ENCODE measurements around the gene ZNF512. TPM values are rescaled to one million over a fixed set of nuclear protein-coding genes. Genes with fewer than 3 reads are reported as not detected.
"Not testable (repeated sequence)": the region's sequence is repeated elsewhere in the genome, so short reads cannot be mapped to it uniquely, and the experiment has no call there.

Gene ZNF512
- total RNA-seq, 1 experiment from 2014 or later: not detected

- no peak overlapping the region for H3K27ac ChIP-seq (ENCODE audit: low read length)
- H3K4me2 ChIP-seq (ENCODE audit: low read length): no peak overlapping the region
- DNase-seq (no peak), ATAC-seq (no peak)
- BruUV-seq (replicated peaks): no TSS peak
- H3K27me3 ChIP-seq (ENCODE audit: low read length): no peaks in the 10 kb centered on the region
- H3K4me1 ChIP-seq (ENCODE audit: insufficient read depth, low read length): peaks cover 34% of the 10 kb centered on the region
- H3F3A ChIP-seq (ENCODE audit: low read length, unreplicated experiment): no peaks in the 10 kb centered on the region
- ChIA-PET POLR2A (ENCODE audit: unreplicated experiment) (no interaction called here), CTCF (no interaction called here)
- no peak overlapping the region for H3K4me3 ChIP-seq (ENCODE audit: low read length)
- TF ChIP-seq EZH2phosphoT487 (IDR thresholded peaks at IDR 0.05; ENCODE audit: borderline replicate concordance, low read length): no peak
- no peak for TF ChIP-seq EZH2 (IDR thresholded peaks at IDR 0.05; ENCODE audit: low read length, unreplicated experiment)
- TF ChIP-seq CTCF (conservative IDR thresholded peaks at IDR 0.05; ENCODE audit: low read depth, low read length): no peak
- H3K79me2 ChIP-seq (ENCODE audit: low read length): peaks cover 11% of the 10 kb centered on the region
- peaks cover 3% of the 10 kb centered on the region; the same call in 1 of the 2 replicates for H3K9me2 ChIP-seq (replicated peaks; ENCODE audit: low read length)
- no peak overlapping the region for H2AFZ ChIP-seq (ENCODE audit: low read length)
- no peaks in the 10 kb centered on the region for H4K20me1 ChIP-seq (ENCODE audit: low read length)
- no peak overlapping the region for H3K9ac ChIP-seq (ENCODE audit: low read length)
- H3K36me3 ChIP-seq (ENCODE audit: low read depth, low read length): no peaks in the 10 kb centered on the region
- intact Hi-C loops (cut with micrococcal nuclease): no loop called here
- no peaks in the 10 kb centered on the region for H3K9me3 ChIP-seq (ENCODE audit: low read length)
These were observed 42.1 kb downstream of the ZNF512 start for GRCh38 chr2:27624943-27625342.

GRCh38 chr2:27626323-27626722 lies 43.5 kb downstream of the ZNF512 start:
- Histone ChIP-seq H3K4me1 (ENCODE audit: insufficient read depth, low read length) (peaks cover 34% of the 10 kb centered on the region), H3K4me2 (ENCODE audit: low read length) (peak overlapping the region; percentile 29), H3K27ac (ENCODE audit: low read length) (0 out of 2 replicates have a peak overlapping the region, but pooled peaks have one; percentile 92), H3K79me2 (ENCODE audit: low read length) (peaks cover 25% of the 10 kb centered on the region)
- H3K9ac ChIP-seq (ENCODE audit: low read length); BruUV-seq (replicated peaks); H3K36me3 ChIP-seq (ENCODE audit: low read depth, low read length); H3F3A ChIP-seq (ENCODE audit: low read length, unreplicated experiment); H3K27me3 ChIP-seq (ENCODE audit: low read length); ATAC-seq; H2AFZ ChIP-seq (ENCODE audit: low read length); intact Hi-C loops (cut with micrococcal nuclease); H4K20me1 ChIP-seq (ENCODE audit: low read length); POLR2A ChIA-PET (ENCODE audit: unreplicated experiment); H3K9me2 ChIP-seq (replicated peaks; ENCODE audit: low read length); H3K4me3 ChIP-seq (ENCODE audit: low read length); CTCF ChIA-PET; H3K9me3 ChIP-seq (ENCODE audit: low read length): not testable (repeated sequence)
- DNase-seq: peak; percentile 57

GRCh38 chr2:27626921-27627320 lies 44.1 kb downstream of the ZNF512 start:
- H3K4me3 ChIP-seq (ENCODE audit: low read length); H2AFZ ChIP-seq (ENCODE audit: low read length); POLR2A ChIA-PET (ENCODE audit: unreplicated experiment); intact Hi-C loops (cut with micrococcal nuclease); H3F3A ChIP-seq (ENCODE audit: low read length, unreplicated experiment); H4K20me1 ChIP-seq (ENCODE audit: low read length); ATAC-seq; H3K36me3 ChIP-seq (ENCODE audit: low read depth, low read length); H3K9me2 ChIP-seq (replicated peaks; ENCODE audit: low read length); BruUV-seq (replicated peaks); H3K9ac ChIP-seq (ENCODE audit: low read length); DNase-seq; H3K27me3 ChIP-seq (ENCODE audit: low read length); H3K9me3 ChIP-seq (ENCODE audit: low read length); CTCF ChIA-PET: not testable (repeated sequence)
- Histone ChIP-seq H3K4me2 (ENCODE audit: low read length) (peak overlapping the region; percentile 29; the same call in 1 of the 2 replicates), H3K4me1 (ENCODE audit: insufficient read depth, low read length) (peaks cover 34% of the 10 kb centered on the region), H3K27ac (ENCODE audit: low read length) (peak overlapping the region; percentile 92; the same call in 1 of the 2 replicates), H3K79me2 (ENCODE audit: low read length) (peaks cover 31% of the 10 kb centered on the region)
